HepG2 (cell line): ENCODE measurements around the gene BPHL. TPM values are rescaled to one million over a fixed set of nuclear protein-coding genes. Genes with fewer than 3 reads are reported as not detected.

Source experiments
- CCAR2 ChIP-seq: fragments of 200-400 bp; formaldehyde crosslinking; optimal IDR thresholded peaks from 2 replicates; pipeline ENCODE3; 2018; ENCODE audit warnings: low read depth, mild to moderate bottlenecking, low read length, moderate library complexity
- DMAP1 ChIP-seq: IDR thresholded peaks from 2 replicates; pipeline ENCODE4 v1.6.1; 2016
- ELF1 ChIP-seq: sonication (generic); formaldehyde crosslinking; IDR thresholded peaks from 2 replicates; pipeline ENCODE4 v1.4.0; 2020; ENCODE audit warnings: missing genetic modification reagents
- EP300 ChIP-seq, 3 experiments: sonication (generic) in 1 of 3; formaldehyde crosslinking in 1 of 3; IDR thresholded peaks; 2 replicates each; pipeline versions ENCODE4 v1.5.1 to v1.6.1; 2011 to 2020; ENCODE audit warnings: low read depth in 2 of 3, low read length in 2 of 3, borderline replicate concordance in 1 of 3, improper control_type of control experiment in 1 of 3, mild to moderate bottlenecking in 1 of 3, missing genetic modification reagents in 1 of 3, moderate library complexity in 1 of 3
- HNRNPK ChIP-seq: fragments of 200-400 bp; formaldehyde crosslinking; IDR thresholded peaks from 2 replicates; pipeline ENCODE4 v1.6.1; 2018; ENCODE audit warnings: low read length, low read depth, moderate library complexity, mild to moderate bottlenecking; ENCODE audit not compliant: poor library complexity, severe bottlenecking
- IRF1 ChIP-seq: sonication (generic); formaldehyde crosslinking; IDR thresholded peaks from 2 replicates; pipeline ENCODE4 v1.4.0; 2020; ENCODE audit warnings: low read depth, mild to moderate bottlenecking, missing genetic modification reagents
- JUND ChIP-seq: sonication (generic); formaldehyde crosslinking; IDR thresholded peaks from 2 replicates; pipeline ENCODE4 v1.8.0; 2022; ENCODE audit warnings: mild to moderate bottlenecking, missing genetic modification reagents
- NFE2 ChIP-seq: sonication (generic); formaldehyde crosslinking; IDR thresholded peaks from 2 replicates; pipeline ENCODE4 v1.4.0; 2020; ENCODE audit warnings: missing genetic modification reagents
- NPAS2 ChIP-seq: sonication (generic); formaldehyde crosslinking; IDR thresholded peaks from 2 replicates; pipeline ENCODE4 v1.8.0; 2022; ENCODE audit warnings: mild to moderate bottlenecking, missing genetic modification reagents, borderline replicate concordance
- POLR2G ChIP-seq: fragments of 200-400 bp; formaldehyde crosslinking; IDR thresholded peaks from 2 replicates; pipeline ENCODE4 v1.6.1; 2018; ENCODE audit warnings: mild to moderate bottlenecking, low read depth, low read length, moderate library complexity
- RFX1 ChIP-seq: fragments of 450-650 bp; IDR thresholded peaks from 2 replicates; pipeline ENCODE4 v1.6.1; 2017
- SCMH1 ChIP-seq: sonication (generic); formaldehyde crosslinking; IDR thresholded peaks from 2 replicates; pipeline ENCODE4 v1.9.0; 2021; ENCODE audit warnings: missing genetic modification reagents, mild to moderate bottlenecking, borderline replicate concordance
- SIX4 ChIP-seq: sonication (generic); formaldehyde crosslinking; IDR thresholded peaks from 2 replicates; pipeline ENCODE4 v1.4.0; 2020; ENCODE audit warnings: missing genetic modification reagents
- SMAD9 ChIP-seq: sonication (generic); formaldehyde crosslinking; IDR thresholded peaks from 2 replicates; pipeline ENCODE4 v1.5.1; 2020; ENCODE audit warnings: mild to moderate bottlenecking, missing genetic modification reagents
- STAT5B ChIP-seq: sonication (generic); formaldehyde crosslinking; IDR thresholded peaks from 2 replicates; pipeline ENCODE4 v1.4.0; 2020; ENCODE audit warnings: missing genetic modification reagents
- TGIF2 ChIP-seq: IDR thresholded peaks from 2 replicates; pipeline ENCODE4 v1.6.1; 2016; ENCODE audit warnings: control low read depth, missing compliant biosample characterization
- U2AF1 ChIP-seq: fragments of 200-400 bp; formaldehyde crosslinking; optimal IDR thresholded peaks from 2 replicates; pipeline ENCODE3; 2017; ENCODE audit warnings: mild to moderate bottlenecking, low read depth, low read length
- ZBTB43 ChIP-seq: sonication (generic); formaldehyde crosslinking; conservative IDR thresholded peaks from 2 replicates; pipeline ENCODE4 v1.4.0; 2020; ENCODE audit warnings: missing genetic modification reagents
- ZBTB46 ChIP-seq: sonication (generic); formaldehyde crosslinking; IDR thresholded peaks from 2 replicates; pipeline ENCODE4 v1.4.0; 2020; ENCODE audit warnings: mild to moderate bottlenecking, missing genetic modification reagents, borderline replicate concordance
- ZFP90 ChIP-seq: sonication (generic); formaldehyde crosslinking; IDR thresholded peaks from 2 replicates; pipeline ENCODE4 v1.8.0; 2022; ENCODE audit warnings: missing genetic modification reagents, mild to moderate bottlenecking, inconsistent platforms, borderline replicate concordance
- ZKSCAN5 ChIP-seq: sonication (generic); formaldehyde crosslinking; IDR thresholded peaks from 2 replicates; pipeline ENCODE4 v1.5.1; 2020; ENCODE audit warnings: mild to moderate bottlenecking, missing genetic modification reagents
- ZNF296 ChIP-seq: sonication (generic); formaldehyde crosslinking; conservative IDR thresholded peaks from 2 replicates; pipeline ENCODE4 v1.5.0; 2020; ENCODE audit warnings: mild to moderate bottlenecking, missing genetic modification reagents
- ZNF484 ChIP-seq: sonication (generic); formaldehyde crosslinking; IDR thresholded peaks from 2 replicates; pipeline ENCODE4 v1.5.1; 2020; ENCODE audit warnings: mild to moderate bottlenecking, low read depth, missing genetic modification reagents, borderline replicate concordance
- ZNF550 ChIP-seq: sonication (generic); formaldehyde crosslinking; IDR thresholded peaks from 2 replicates; pipeline ENCODE4 v1.4.0; 2020; ENCODE audit warnings: mild to moderate bottlenecking, missing genetic modification reagents, borderline replicate concordance
- ZNF703 ChIP-seq: sonication (generic); formaldehyde crosslinking; IDR thresholded peaks from 2 replicates; pipeline ENCODE4 v1.5.1; 2020; ENCODE audit warnings: missing genetic modification reagents, mild to moderate bottlenecking, moderate library complexity, borderline replicate concordance
- ZNF772 ChIP-seq: sonication (generic); formaldehyde crosslinking; IDR thresholded peaks from 2 replicates; pipeline ENCODE4 v1.5.0; 2020; ENCODE audit warnings: mild to moderate bottlenecking, missing genetic modification reagents
- ZNF841 ChIP-seq: sonication (generic); formaldehyde crosslinking; IDR thresholded peaks from 2 replicates; pipeline ENCODE4 v1.8.1; 2023; ENCODE audit warnings: missing genetic modification reagents, borderline replicate concordance
- ZZZ3 ChIP-seq: sonication (generic); formaldehyde crosslinking; IDR thresholded peaks from 2 replicates; pipeline ENCODE4 v1.4.0; 2020; ENCODE audit warnings: missing genetic modification reagents, mild to moderate bottlenecking, borderline replicate concordance
- polyA plus RNA-seq, 8 experiments: library from polyadenylated mRNA; depleted of rRNA in 3 of 8; stranded (reverse) in 7 of 8; unstranded in 1 of 8; fragments of >200 nt; fragmentation: Illumina TruSeq in 4 of 8; extraction: Trizol in 4 of 8; gene quantifications; 2 replicates each; pipeline versions ENCODE4 v1.2.1 to v1.2.3, GENCODE V29; 2011 to 2016; ENCODE audit warnings: low read depth in 4 of 8, missing spikeins in 1 of 8, mixed read lengths in 1 of 8; ENCODE audit not compliant: insufficient read depth in 1 of 8
- total RNA-seq, 5 experiments: library from RNA; depleted of rRNA; stranded (reverse); fragments of >200 nt; fragmentation: Illumina TruSeq; extraction: Trizol; gene quantifications; 2 replicates each; pipeline ENCODE4 v1.2.3, GENCODE V29; 2016; ENCODE audit warnings: low read depth in 1 of 5

BPHL gene
- total and polyA plus RNA-seq, 2 of the 13 experiments (the other 11 are each of a cell fraction or from before 2014, with no cell fraction given): 37.8 to 39.5 TPM

- TF ChIP-seq ZBTB46 (no peak), ZNF296 (CRISPR knock-in tag) (no peak), HNRNPK (no peak), SMAD9 (CRISPR knock-in tag) (no peak), ELF1 (peak; percentile 77), NPAS2 (CRISPR knock-in tag) (no peak), U2AF1 (no peak), ZKSCAN5 (CRISPR knock-in tag) (no peak), ZNF841 (no peak), RFX1 (no peak), ZNF550 (no peak), DMAP1 (peak; percentile 87), TGIF2 (peak; percentile 93), ZBTB43 (CRISPR knock-in tag) (no peak), CCAR2 (no peak), IRF1 (no peak), SIX4 (CRISPR knock-in tag) (no peak), JUND (CRISPR knock-in tag) (no peak), EP300 (IDR thresholded peaks at IDR 0.05; ENCODE audit: low read depth in 2 of 2, low read length in 2 of 2) (0 out of 4 replicates have a peak, but pooled peaks of 1 of the 2 experiments have one; percentile 8), EP300 (CRISPR knock-in tag; IDR thresholded peaks at IDR 0.05; ENCODE audit: borderline replicate concordance) (no peak), NFE2 (CRISPR knock-in tag) (no peak), ZZZ3 (peak; percentile 72; the same call in 1 of the 2 replicates), STAT5B (CRISPR knock-in tag) (no peak), ZFP90 (CRISPR knock-in tag) (no peak), SCMH1 (CRISPR knock-in tag) (no peak), ZNF484 (CRISPR knock-in tag) (no peak), ZNF772 (CRISPR knock-in tag) (no peak), ZNF703 (CRISPR knock-in tag) (no peak), POLR2G (peak; percentile 82)
These were observed 77.4 kb downstream of the BPHL start (continued) for GRCh38 chr6:3195695-3196497.
